ENCODE data around the gene PCLAF. TPM values are rescaled to one million over a fixed set of nuclear protein-coding genes. Genes with fewer than 3 reads are reported as not detected.

The PCLAF gene
- total RNA-seq, 1 experiment from 2014 or later = 138 TPM

DNA sequence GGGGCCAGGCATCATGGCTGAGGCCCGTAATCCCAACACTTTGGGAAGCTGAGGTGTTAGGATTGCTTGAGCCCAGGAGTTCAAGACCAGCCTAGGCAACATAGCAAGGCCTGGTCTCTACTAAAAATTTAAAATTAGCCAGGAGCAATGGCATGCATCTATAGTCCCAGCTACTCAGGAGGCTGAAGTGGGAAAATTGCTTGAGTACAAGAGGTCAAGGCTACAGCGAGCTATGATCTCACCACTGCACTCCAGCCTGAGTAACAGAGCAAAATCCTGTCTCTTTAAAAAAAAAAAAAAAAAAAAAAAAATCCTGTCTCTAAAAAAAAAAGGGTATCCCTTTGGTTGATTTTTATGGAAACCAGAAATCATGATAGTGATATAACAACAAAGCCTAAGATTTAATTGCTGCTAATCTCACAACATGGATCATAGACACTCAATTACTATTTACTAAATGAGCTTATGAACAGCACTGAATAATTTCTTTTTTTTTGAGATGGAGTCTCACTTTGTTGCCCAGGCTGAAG, 12.1 kb downstream of the PCLAF start:
- no TSS peak for BruUV-seq (replicated peaks)
- Histone ChIP-seq H3K27me3 (replicated peaks; ENCODE audit: insufficient read depth, low read depth, low read length, poor library complexity) (no peaks in the 10 kb centered on the region), H3K36me3 (ENCODE audit: insufficient read depth, low read length, poor library complexity, severe bottlenecking) (peaks cover 33% of the 10 kb centered on the region), H3K4me1 (ENCODE audit: insufficient read depth, low read length, poor library complexity, severe bottlenecking) (no peaks in the 10 kb centered on the region), H3K9me3 (ENCODE audit: low read depth, low read length, poor library complexity, severe bottlenecking) (no peaks in the 10 kb centered on the region), H3K4me3 (ENCODE audit: low read depth, low read length, poor library complexity, severe bottlenecking) (no peak overlapping the region), H3K27ac (ENCODE audit: low read depth, low read length, poor library complexity, severe bottlenecking) (no peak overlapping the region)
- TF ChIP-seq, protein P1, sequence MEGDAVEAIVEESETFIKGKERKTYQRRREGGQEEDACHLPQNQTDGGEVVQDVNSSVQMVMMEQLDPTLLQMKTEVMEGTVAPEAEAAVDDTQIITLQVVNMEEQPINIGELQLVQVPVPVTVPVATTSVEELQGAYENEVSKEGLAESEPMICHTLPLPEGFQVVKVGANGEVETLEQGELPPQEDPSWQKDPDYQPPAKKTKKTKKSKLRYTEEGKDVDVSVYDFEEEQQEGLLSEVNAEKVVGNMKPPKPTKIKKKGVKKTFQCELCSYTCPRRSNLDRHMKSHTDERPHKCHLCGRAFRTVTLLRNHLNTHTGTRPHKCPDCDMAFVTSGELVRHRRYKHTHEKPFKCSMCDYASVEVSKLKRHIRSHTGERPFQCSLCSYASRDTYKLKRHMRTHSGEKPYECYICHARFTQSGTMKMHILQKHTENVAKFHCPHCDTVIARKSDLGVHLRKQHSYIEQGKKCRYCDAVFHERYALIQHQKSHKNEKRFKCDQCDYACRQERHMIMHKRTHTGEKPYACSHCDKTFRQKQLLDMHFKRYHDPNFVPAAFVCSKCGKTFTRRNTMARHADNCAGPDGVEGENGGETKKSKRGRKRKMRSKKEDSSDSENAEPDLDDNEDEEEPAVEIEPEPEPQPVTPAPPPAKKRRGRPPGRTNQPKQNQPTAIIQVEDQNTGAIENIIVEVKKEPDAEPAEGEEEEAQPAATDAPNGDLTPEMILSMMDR (conservative IDR thresholded peaks at IDR 0.05; ENCODE audit: low read depth, low read length) = no peak
- no peak for TF ChIP-seq EZH2 (IDR thresholded peaks at IDR 0.05; ENCODE audit: borderline replicate concordance, low read depth, low read length, poor library complexity, severe bottlenecking)
- ChIA-PET POLR2A (ENCODE audit: low non-redundant PET) (interaction anchor here (0.7 kb wide), 2 partner anchors 11 to 1064 kb away, joined by 5 to 17 read pairs; no protein-coding TSS in a partner anchor), CTCF (interaction anchor here (0.5 kb wide), 1 partner anchor 18 kb away, joined by 4 read pairs; the partner anchor contains the start of gene TRIP4)
- intact Hi-C loops (cut with micrococcal nuclease; ENCODE audit: unreplicated experiment) = no loop called here
- no peak for DNase-seq (ENCODE audit: low spot score)

DNA sequence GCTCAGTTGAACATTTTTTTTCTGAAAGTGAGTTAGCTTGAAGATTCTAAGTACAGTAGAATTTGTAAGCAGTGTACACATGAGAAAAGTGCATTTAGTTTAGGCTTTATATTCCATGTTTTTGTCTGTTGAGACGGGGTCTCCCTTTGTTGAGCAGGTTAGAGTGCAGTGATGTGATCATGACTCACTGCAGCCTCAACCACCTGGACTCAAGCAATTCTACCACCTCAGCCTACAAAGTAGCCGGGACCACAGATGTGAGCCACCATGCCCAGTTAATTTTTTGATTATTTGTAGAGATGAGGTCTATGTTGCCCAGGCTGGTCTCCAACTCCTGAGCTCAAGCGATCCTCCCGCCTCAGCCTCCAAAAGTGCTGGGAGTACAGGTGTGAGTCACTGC, 20.0 kb downstream of the PCLAF start:
- H3K36me3 ChIP-seq (ENCODE audit: insufficient read depth, low read length, poor library complexity, severe bottlenecking) = peaks cover 19% of the 10 kb centered on the region
- peaks cover 6% of the 10 kb centered on the region for H3K4me1 ChIP-seq (ENCODE audit: insufficient read depth, low read length, poor library complexity, severe bottlenecking)
- TF ChIP-seq, protein P1 (conservative IDR thresholded peaks at IDR 0.05; ENCODE audit: low read depth, low read length) = no peak
- TF ChIP-seq EZH2 (IDR thresholded peaks at IDR 0.05; ENCODE audit: borderline replicate concordance, low read depth, low read length, poor library complexity, severe bottlenecking) = no peak
- no peaks in the 10 kb centered on the region for H3K9me3 ChIP-seq (ENCODE audit: low read depth, low read length, poor library complexity, severe bottlenecking)
- no peaks in the 10 kb centered on the region for H3K27me3 ChIP-seq (replicated peaks; ENCODE audit: insufficient read depth, low read depth, low read length, poor library complexity)
- intact Hi-C loops (cut with micrococcal nuclease; ENCODE audit: unreplicated experiment) = no loop called here
- DNase-seq (ENCODE audit: low spot score) = no peak
- CTCF ChIA-PET = no interaction called here
- no peak overlapping the region for H3K4me3 ChIP-seq (ENCODE audit: low read depth, low read length, poor library complexity, severe bottlenecking)
- POLR2A ChIA-PET (ENCODE audit: low non-redundant PET) = no interaction called here
- BruUV-seq (replicated peaks) = no TSS peak
- no peak overlapping the region for H3K27ac ChIP-seq (ENCODE audit: low read depth, low read length, poor library complexity, severe bottlenecking)

DNA sequence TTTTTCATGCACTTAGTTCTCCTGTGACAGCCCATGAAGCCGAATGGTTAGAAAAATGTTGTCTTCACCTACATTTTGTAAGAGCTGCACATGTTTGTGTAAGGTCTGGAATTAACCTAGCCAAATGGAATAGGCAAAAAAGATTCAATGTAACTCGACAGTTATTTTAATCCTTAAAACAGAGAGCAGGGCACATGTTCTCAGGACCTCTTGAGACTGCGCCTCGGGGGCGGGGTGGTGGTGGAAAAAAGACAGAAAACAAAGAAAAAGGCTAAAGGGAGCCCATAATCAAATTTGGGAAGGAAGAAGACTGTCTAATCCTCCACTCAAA, 24.6 kb downstream of the PCLAF start:
- DNase-seq (ENCODE audit: low spot score) = no peak
- peaks cover 18% of the 10 kb centered on the region for H3K4me1 ChIP-seq (ENCODE audit: insufficient read depth, low read length, poor library complexity, severe bottlenecking)
- H3K27ac ChIP-seq (ENCODE audit: low read depth, low read length, poor library complexity, severe bottlenecking) = peak overlapping the region; percentile 65
- POLR2A ChIA-PET (ENCODE audit: low non-redundant PET) = interaction anchor here (0.5 kb wide), 1 partner anchor 103 kb away, joined by 3 read pairs; no protein-coding TSS in a partner anchor
- no peaks in the 10 kb centered on the region for H3K9me3 ChIP-seq (ENCODE audit: low read depth, low read length, poor library complexity, severe bottlenecking)
- CTCF ChIA-PET = interaction anchor here (0.6 to 1.4 kb wide), 2 partner anchors 148 to 204 kb away, joined by 3 to 4 read pairs; no protein-coding TSS in a partner anchor
- intact Hi-C loops (cut with micrococcal nuclease; ENCODE audit: unreplicated experiment) = loop anchor here (1.0 kb wide), 2 partner anchors 147 to 193 kb away; partner anchors contain the start of gene PPIB
- no peaks in the 10 kb centered on the region for H3K36me3 ChIP-seq (ENCODE audit: insufficient read depth, low read length, poor library complexity, severe bottlenecking)
- H3K4me3 ChIP-seq (ENCODE audit: low read depth, low read length, poor library complexity, severe bottlenecking) = peak overlapping the region; percentile 94
- no peaks in the 10 kb centered on the region for H3K27me3 ChIP-seq (replicated peaks; ENCODE audit: insufficient read depth, low read depth, low read length, poor library complexity)
- no TSS peak for BruUV-seq (replicated peaks)
- TF ChIP-seq EZH2 (IDR thresholded peaks at IDR 0.05; ENCODE audit: borderline replicate concordance, low read depth, low read length, poor library complexity, severe bottlenecking) = no peak
- TF ChIP-seq, protein P1 (conservative IDR thresholded peaks at IDR 0.05; ENCODE audit: low read depth, low read length) = no peak
